B cell (primary cell): ENCODE results near the gene SMAP1. TPM values are rescaled to one million over a fixed set of nuclear protein-coding genes. Genes with fewer than 3 reads are reported as not detected.

ENCODE experiments used
- ATAC-seq: fragments of 200-7000 bp; cut with Tn5 transposase; one replicate; pipeline ENCODE4 v1.10.0; 2021; ENCODE audit warnings: low read depth, mild to moderate bottlenecking, moderate number of reproducible peaks, moderate library complexity
- CTCF ChIA-PET: fragments of 350-600 bp; sonication (Branson Sonifier 250); formaldehyde crosslinking; loops from one replicate; lab custom pipeline; 2021; ENCODE audit warnings: antibody characterized with exemption, inconsistent platforms; lab: Charles Lee
- POLR2A ChIA-PET: fragments of 350-600 bp; sonication (Branson Sonifier 250); formaldehyde crosslinking; loops from one replicate; lab custom pipeline; 2021; ENCODE audit warnings: antibody characterized with exemption; lab: Charles Lee
- DNase-seq: peaks from one replicate; pipeline ENCODE4 v3.0.0; 2013
- H2AFZ ChIP-seq: 2 replicates; pipeline ENCODE4 v1.6.1; 2012; ENCODE audit warnings: mild to moderate bottlenecking, low read depth, low read length; ENCODE audit not compliant: insufficient read depth, poor library complexity, severe bottlenecking
- H3K27ac ChIP-seq, 2 donors: 1 replicate in 1 of 2; 2 replicates in 1 of 2; pipeline ENCODE4 v1.5.1; 2012 to 2013; ENCODE audit warnings: low read length in 2 of 2, mild to moderate bottlenecking in 2 of 2, moderate library complexity in 1 of 2
- H3K27me3 ChIP-seq, 4 experiments: fragments of 200-600 bp in 1 of 4; sonication (generic) in 1 of 4; replicated peaks in 1 of 4; 1 replicate in 2 of 4; 2 replicates in 2 of 4; pipeline versions ENCODE4 v1.6.1 to v1.7.0; 2013 to 2016; ENCODE audit warnings: low read length in 3 of 4, mild to moderate bottlenecking in 2 of 4, mixed read lengths in 1 of 4, moderate library complexity in 1 of 4; ENCODE audit not compliant: insufficient read depth in 4 of 4, control insufficient read depth in 3 of 4; ENCODE audit errors: control extremely low read depth in 1 of 4
- H3K36me3 ChIP-seq, 2 experiments: replicated peaks in 1 of 2; 1 replicate in 1 of 2; 2 replicates in 1 of 2; pipeline versions ENCODE4 v1.6.1 to v1.7.1; 2013; ENCODE audit warnings: low read length in 1 of 2; ENCODE audit not compliant: insufficient read depth in 2 of 2, control insufficient read depth in 1 of 2; ENCODE audit errors: control extremely low read depth in 1 of 2, extremely low read depth in 1 of 2
- H3K4me1 ChIP-seq, 2 donors: fragments of 200-600 bp in 1 of 2; sonication (generic) in 1 of 2; 1 replicate in 1 of 2; 2 replicates in 1 of 2; pipeline versions ENCODE4 v1.5.1 to v1.6.1; 2013 to 2017; ENCODE audit warnings: low read length in 2 of 2; ENCODE audit not compliant: control insufficient read depth in 2 of 2, insufficient read depth in 2 of 2
- H3K4me2 ChIP-seq: replicated peaks from 2 replicates; pipeline ENCODE3; 2012; ENCODE audit warnings: mild to moderate bottlenecking, low read depth, low read length; ENCODE audit not compliant: poor library complexity, severe bottlenecking
- H3K4me3 ChIP-seq, 5 experiments: fragments of 200-600 bp in 1 of 5; sonication (generic) in 1 of 5; 1 replicate in 3 of 5; 2 replicates in 2 of 5; pipeline versions ENCODE4 v1.5.1 to v1.7.0; 2011 to 2016; ENCODE audit warnings: low read length in 4 of 5, mild to moderate bottlenecking in 4 of 5, low read depth in 2 of 5, control low read depth in 1 of 5, moderate library complexity in 1 of 5; ENCODE audit not compliant: insufficient read depth in 1 of 5; ENCODE audit errors: control extremely low read depth in 1 of 5, extremely low read depth in 1 of 5
- H3K79me2 ChIP-seq: fragments of 200-600 bp; sonication (generic); one replicate; pipeline ENCODE4 v1.6.0; 2016; ENCODE audit warnings: low read length; ENCODE audit not compliant: control insufficient read depth, insufficient read depth
- H3K9ac ChIP-seq: fragments of 200-600 bp; sonication (generic); 2 replicates; pipeline ENCODE4 v1.6.1; 2017; ENCODE audit warnings: mild to moderate bottlenecking, low read length, moderate library complexity
- H3K9me3 ChIP-seq, 3 donors: one replicate each; pipeline versions ENCODE4 v1.6.1 to v1.7.1; 2013; ENCODE audit warnings: low read length in 2 of 3; ENCODE audit not compliant: control insufficient read depth in 2 of 3, insufficient read depth in 1 of 3; ENCODE audit errors: control extremely low read depth in 1 of 3
- H4K20me1 ChIP-seq: 2 replicates; pipeline ENCODE4 v1.6.0; 2012; ENCODE audit warnings: mild to moderate bottlenecking, low read length; ENCODE audit not compliant: insufficient read depth, control insufficient read depth, poor library complexity, severe bottlenecking
- H3K27ac Mint-ChIP-seq: one replicate; pipeline ENCODE4 v1.8.0; 2021; ENCODE audit warnings: mixed read lengths
- H3K27me3 Mint-ChIP-seq: one replicate; pipeline ENCODE4 v1.8.0; 2021; ENCODE audit warnings: mixed read lengths
- H3K4me1 Mint-ChIP-seq: one replicate; pipeline ENCODE4 v1.8.0; 2021; ENCODE audit warnings: mixed read lengths
- H3K4me3 Mint-ChIP-seq: one replicate; pipeline ENCODE4 v1.8.0; 2021; ENCODE audit warnings: mixed read lengths
- H3K9me3 Mint-ChIP-seq: one replicate; pipeline ENCODE4 v1.8.0; 2022; ENCODE audit warnings: mixed read lengths; ENCODE audit not compliant: insufficient read depth
- EZH2 ChIP-seq: IDR thresholded peaks from 2 replicates; pipeline ENCODE4 v1.6.1; 2012; ENCODE audit warnings: borderline replicate concordance, low read depth, mild to moderate bottlenecking, moderate library complexity, low read length; ENCODE audit not compliant: insufficient read depth, poor library complexity, severe bottlenecking
- WGBS: methylation state at CpG from one replicate; pipeline ENCODE4 v1.1.5; 2013; ENCODE audit warnings: missing lambda C conversion rate; ENCODE audit not compliant: insufficient coverage; 5-methylcytosine and 5-hydroxymethylcytosine counted together
- intact Hi-C: fragments of 100-400 bp; cut with micrococcal nuclease; formaldehyde crosslinking; loops from one replicate; pipeline ENCODE4 v1.10.0; 2022
- polyA plus RNA-seq: library from polyadenylated mRNA; depleted of rRNA; stranded (reverse); fragments of >200 nt; gene quantifications from 2 replicates; pipeline ENCODE4 v1.2.3, GENCODE V29; 2012
- total RNA-seq, 2 donors: library from RNA; stranded (reverse); fragments of 120-200 nt in 1 of 2; gene quantifications; 1 replicate in 1 of 2; 2 replicates in 1 of 2; pipeline versions ENCODE4 v1.2.3 to v1.2.4, GENCODE V29; 2013 to 2022
- TF ChIP-seq, protein P1 (sequence below): fragments of 200-600 bp; IDR thresholded peaks from one replicate; pipeline ENCODE4 v1.8.0; 2022; ENCODE audit warnings: antibody characterized with exemption, mild to moderate bottlenecking

Gene SMAP1
- total and polyA plus RNA-seq, 2 donors (not counting 1 experiment from before 2014, with no cell fraction given): 11.0 to 21.7 TPM

DNA sequence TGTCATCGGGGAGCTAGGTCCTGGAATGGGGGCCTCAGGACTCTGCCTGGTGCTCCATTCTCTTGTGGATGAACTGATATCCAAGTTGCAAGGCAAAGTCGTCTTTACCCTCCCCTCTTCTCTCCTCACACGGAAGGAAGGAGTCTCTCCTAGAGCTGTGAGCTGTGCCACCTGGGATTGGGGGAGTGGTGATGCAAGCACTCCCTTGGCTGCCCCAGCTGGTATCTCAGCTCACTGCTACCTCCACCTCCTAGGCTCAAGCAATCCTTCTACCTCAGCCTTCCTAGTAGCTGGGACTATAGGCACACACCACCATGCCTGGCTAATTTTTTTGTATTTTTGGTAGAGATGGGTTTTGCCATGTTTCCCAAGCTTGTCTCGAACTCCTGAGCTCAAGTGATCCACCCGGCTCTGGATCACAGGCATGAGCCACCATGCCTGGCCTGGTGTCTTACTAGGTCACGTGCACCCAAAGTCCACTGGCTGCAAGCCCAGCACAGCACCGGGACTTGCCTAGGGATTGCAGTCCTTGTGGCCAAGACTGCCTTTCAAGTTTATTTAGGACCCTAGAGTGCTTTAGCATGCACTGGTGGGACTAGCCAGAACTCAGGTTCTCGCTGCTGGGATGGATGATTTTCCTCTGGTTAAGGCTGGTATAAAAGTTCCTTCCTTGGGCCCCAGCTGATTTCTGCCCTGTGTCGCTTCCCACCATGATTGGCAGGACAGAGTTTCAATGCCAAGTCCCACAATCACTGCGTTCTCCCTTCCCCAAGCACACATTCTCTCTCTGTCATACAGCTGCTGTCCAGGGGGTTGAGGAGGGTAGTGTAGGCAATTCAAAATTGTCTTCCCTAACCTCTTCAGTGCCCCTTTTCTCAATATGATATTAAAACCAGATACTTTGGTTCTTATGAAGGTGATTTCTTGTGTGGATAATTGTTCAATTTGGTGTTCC, 33.5 kb downstream of the SMAP1 start:
- H3K9me3 ChIP-seq: no peaks in the 10 kb centered on the region
- Mint-ChIP-seq H3K27ac (no peak overlapping the region), H3K9me3 (no peaks in the 10 kb centered on the region), H3K4me1 (peaks cover 21% of the 10 kb centered on the region), H3K4me3 (no peak overlapping the region), H3K27me3 (no peaks in the 10 kb centered on the region)
- over 99% methylated on average over 6 of the region's 10 CpGs for WGBS
- no peak for TF ChIP-seq EZH2
- TF ChIP-seq, protein P1, sequence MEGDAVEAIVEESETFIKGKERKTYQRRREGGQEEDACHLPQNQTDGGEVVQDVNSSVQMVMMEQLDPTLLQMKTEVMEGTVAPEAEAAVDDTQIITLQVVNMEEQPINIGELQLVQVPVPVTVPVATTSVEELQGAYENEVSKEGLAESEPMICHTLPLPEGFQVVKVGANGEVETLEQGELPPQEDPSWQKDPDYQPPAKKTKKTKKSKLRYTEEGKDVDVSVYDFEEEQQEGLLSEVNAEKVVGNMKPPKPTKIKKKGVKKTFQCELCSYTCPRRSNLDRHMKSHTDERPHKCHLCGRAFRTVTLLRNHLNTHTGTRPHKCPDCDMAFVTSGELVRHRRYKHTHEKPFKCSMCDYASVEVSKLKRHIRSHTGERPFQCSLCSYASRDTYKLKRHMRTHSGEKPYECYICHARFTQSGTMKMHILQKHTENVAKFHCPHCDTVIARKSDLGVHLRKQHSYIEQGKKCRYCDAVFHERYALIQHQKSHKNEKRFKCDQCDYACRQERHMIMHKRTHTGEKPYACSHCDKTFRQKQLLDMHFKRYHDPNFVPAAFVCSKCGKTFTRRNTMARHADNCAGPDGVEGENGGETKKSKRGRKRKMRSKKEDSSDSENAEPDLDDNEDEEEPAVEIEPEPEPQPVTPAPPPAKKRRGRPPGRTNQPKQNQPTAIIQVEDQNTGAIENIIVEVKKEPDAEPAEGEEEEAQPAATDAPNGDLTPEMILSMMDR: no peak
- peaks cover 42% of the 10 kb centered on the region for H4K20me1 ChIP-seq
- peaks cover 2 to 7% of the 10 kb centered on the region in 2 experiments for H3K36me3 ChIP-seq
- peaks cover 83% of the 10 kb centered on the region for H3K79me2 ChIP-seq
- intact Hi-C loops: no loop called here
- H3K4me1 ChIP-seq: no peaks in the 10 kb centered on the region
- DNase-seq (no peak), ATAC-seq (no peak)
- no peak overlapping the region for H3K4me2 ChIP-seq
- H3K27ac ChIP-seq: no peak overlapping the region
- ChIA-PET CTCF (interaction anchor here (0.7 to 5.6 kb wide), 3 partner anchors 183 to 404 kb away, joined by 3 to 52 read pairs (median 3); no protein-coding TSS in a partner anchor), POLR2A (no interaction called here)
- no peak overlapping the region for H3K9ac ChIP-seq
- no peak overlapping the region for H3K4me3 ChIP-seq
- H2AFZ ChIP-seq: no peak overlapping the region
- H3K27me3 ChIP-seq: no peaks in the 10 kb centered on the region

DNA sequence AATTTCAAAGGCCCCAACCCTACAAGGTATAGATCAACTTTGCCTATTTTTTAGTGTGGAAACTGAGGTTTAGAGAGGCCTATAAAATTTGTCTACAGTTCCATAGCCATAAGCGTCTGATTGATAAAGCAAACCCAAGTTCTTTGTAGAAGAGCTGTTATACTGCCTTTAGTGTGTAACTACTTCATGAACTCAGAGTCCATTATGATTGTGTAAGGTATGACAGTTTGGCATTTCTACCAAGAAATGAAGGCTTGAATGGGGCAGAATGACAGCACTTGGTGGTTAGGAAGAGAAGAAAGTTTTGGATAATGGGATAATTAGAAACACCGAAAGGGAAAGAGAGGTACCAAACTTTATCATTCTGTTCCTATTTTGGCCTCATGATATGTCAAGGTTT, 38.1 kb downstream of the SMAP1 start:
- no peak for DNase-seq
- ATAC-seq: no peak
- Mint-ChIP-seq H3K4me3 (no peak overlapping the region), H3K9me3 (no peaks in the 10 kb centered on the region), H3K4me1 (peaks cover 25% of the 10 kb centered on the region), H3K27ac (no peak overlapping the region), H3K27me3 (no peaks in the 10 kb centered on the region)
- H3K4me3 ChIP-seq: no peak overlapping the region
- H3K4me2 ChIP-seq: no peak overlapping the region
- H3K27me3 ChIP-seq: no peaks in the 10 kb centered on the region
- H3K9me3 ChIP-seq: no peaks in the 10 kb centered on the region
- H3K4me1 ChIP-seq: no peaks in the 10 kb centered on the region
- ChIA-PET CTCF (interaction anchor here (1.5 to 5.6 kb wide), 2 partner anchors 39 to 179 kb away, joined by 4 to 52 read pairs; no protein-coding TSS in a partner anchor), POLR2A (no interaction called here)
- no peak for TF ChIP-seq EZH2
- TF ChIP-seq, protein P1: no peak
- WGBS: no CpG with 5 or more reads among the region's 2 CpGs
- intact Hi-C loops: loop anchor here (1.0 to 2.0 kb wide), 2 partner anchors 179 to 307 kb away; no protein-coding TSS in a partner anchor
- no peak overlapping the region for H2AFZ ChIP-seq
- peaks cover 76% of the 10 kb centered on the region for H3K79me2 ChIP-seq
- peaks cover 24% of the 10 kb centered on the region for H4K20me1 ChIP-seq
- H3K36me3 ChIP-seq: no peaks in the 10 kb centered on the region
- H3K27ac ChIP-seq: no peak overlapping the region
- H3K9ac ChIP-seq: no peak overlapping the region
